GM19023 (cell line): ENCODE results near the gene JKAMP.
A peak's percentile ranks its signal among the peaks of the same experiment; 100 is the strongest.
"Not testable (repeated sequence)": the region's sequence is repeated elsewhere in the genome, so short reads cannot be mapped to it uniquely, and the experiment has no call there.

Experiments
- ATAC-seq: cut with Tn5 transposase; IDR thresholded peaks from one replicate; pipeline ENCODE4 v1.9.1; 2021; ENCODE audit warnings: mild to moderate bottlenecking, moderate library complexity; ENCODE audit not compliant: unreplicated experiment

JKAMP gene, protein sequence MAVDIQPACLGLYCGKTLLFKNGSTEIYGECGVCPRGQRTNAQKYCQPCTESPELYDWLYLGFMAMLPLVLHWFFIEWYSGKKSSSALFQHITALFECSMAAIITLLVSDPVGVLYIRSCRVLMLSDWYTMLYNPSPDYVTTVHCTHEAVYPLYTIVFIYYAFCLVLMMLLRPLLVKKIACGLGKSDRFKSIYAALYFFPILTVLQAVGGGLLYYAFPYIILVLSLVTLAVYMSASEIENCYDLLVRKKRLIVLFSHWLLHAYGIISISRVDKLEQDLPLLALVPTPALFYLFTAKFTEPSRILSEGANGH

DNA sequence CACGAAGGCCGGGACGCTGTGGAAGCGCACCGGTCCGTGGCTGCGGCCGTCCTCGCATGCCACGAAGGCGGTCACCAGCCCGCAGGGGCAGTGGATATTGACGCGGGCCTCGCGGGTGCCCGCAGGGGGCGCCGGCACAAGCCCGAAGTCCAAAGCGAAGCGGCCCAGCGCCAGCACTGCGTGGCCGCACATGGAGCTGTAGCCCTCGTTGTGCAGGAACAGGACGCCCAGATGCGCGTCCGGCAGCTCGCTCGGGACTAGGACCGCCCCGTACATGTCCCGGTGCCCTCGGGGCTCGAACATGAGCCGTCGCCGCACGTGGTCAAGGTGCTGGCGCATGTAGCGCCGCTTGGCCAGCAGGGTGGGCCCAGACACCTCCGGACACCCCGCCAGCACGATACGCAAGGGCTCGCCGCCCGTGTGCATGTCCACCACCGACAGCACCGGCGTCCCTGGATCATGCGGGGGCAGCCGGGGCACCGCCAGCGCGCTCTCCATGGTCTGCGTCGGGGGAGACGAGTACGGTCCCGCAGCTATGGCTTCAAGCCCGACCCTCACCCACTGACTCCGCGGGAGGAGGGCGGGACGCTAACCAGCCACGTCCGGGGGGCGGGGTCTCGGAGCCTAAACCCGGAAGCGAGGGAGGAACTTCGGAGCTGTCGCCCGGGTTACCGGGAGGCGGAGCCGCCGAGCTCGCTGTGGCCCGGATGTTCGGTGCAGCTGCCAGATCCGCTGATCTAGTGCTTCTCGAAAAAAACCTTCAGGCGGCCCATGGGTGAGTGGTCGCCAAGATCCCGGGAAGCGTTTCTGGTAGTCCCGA, at the start of gene JKAMP, which contains the start of gene L3HYPDH:
Gene JKAMP, plus strand, starts transcription at position 699 of the 820 bp plus-strand sequence. Its CDS starts 73 bp downstream, at position 772.
Gene L3HYPDH, minus strand, starts transcription at position 590 of the 820 bp plus-strand sequence. Its CDS starts 92 bp downstream, at position 498.
- ATAC-seq, result peak; percentile 92

DNA sequence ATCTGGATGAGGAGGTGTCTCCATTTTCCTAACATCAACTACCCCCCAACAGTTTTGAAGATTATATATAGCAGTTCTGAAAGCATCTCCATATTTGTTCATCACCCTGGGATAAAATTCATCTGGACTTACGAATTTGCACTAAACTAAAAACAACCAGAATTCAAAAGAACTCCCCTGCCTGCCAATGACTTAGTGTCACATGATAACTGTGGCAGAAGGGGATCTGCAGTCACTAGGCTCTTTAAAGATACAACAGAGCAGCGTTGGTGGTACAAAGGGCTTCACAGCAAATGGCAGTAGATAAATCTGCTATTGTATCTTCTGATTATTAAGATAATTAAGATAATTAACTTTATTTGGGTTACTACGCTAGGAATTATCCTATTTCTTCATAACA, 49.2 kb upstream of the JKAMP start:
- ATAC-seq, result no peak

DNA sequence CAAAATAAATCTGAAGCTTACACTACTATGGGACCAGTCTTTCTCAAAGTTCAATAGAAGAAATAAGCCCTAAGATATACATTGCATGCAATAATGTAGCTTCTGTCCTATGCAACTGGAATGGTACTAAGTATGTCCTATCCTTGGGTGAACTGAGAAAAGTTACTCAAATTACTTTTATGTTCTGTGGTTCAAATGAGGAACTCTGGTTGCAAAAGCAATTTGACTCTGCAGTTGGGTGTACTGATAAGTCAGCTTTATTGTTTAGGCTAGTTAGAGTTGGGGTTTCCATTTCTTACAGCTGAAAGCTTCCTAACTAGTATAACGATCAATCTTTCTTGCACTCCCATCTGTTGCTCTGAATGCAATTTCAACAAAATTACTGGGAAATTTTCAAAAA, 48.3 kb upstream of the JKAMP start:
- ATAC-seq, result no peak

DNA sequence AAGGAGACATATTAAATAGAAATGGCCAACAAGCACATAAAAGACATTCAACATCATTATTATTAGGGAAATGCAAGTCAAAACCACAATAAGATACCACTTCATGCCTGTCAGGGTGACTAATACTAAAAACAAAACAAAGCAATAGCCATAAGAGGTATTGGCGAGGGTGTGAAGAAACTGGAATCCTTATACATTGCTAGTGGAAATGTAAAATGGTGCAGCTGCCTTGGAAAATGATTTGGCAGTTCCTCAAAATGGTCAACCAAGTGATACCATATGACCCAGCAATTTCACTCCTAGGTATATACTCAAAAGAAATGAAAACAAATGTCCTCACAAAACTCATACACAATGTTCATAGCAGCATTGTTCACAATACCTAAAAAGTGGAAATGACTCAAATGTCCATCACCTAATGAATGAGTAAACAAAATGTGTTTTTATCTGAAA, 46.1 kb upstream of the JKAMP start:
- ATAC-seq, result no peak

DNA sequence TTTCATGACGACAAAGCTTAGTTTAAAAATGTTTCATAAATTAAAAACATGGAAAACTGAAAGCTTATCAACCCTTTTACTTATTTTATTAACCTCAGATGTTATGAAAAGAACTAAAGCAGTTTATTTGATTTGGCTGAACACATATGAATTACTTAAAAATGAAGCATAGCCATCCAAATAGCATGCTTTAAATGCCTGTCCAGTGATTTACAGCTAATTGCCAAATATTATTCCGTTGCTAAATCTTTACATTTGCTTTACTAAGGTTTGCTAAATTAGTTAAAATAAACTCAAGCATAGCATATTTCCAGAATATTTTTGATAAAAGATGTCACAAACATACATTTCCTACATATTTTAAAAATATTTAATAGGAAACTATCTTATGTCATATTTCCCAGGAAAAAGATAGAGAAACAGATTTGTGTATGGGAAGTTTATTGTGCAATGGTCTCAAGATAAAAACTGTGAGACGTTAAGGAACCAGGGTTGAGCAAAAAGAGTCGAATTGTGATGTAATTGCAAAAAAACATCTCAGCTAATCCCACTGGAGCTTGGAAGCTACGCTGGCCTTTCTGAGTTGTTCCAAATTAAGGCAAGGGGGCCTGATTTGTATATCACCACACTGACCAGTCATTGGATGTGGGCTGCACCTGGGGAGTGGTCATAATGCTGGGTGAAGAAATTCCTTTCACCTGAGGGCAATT, 44.9 kb upstream of the JKAMP start:
- ATAC-seq, result no peak

DNA sequence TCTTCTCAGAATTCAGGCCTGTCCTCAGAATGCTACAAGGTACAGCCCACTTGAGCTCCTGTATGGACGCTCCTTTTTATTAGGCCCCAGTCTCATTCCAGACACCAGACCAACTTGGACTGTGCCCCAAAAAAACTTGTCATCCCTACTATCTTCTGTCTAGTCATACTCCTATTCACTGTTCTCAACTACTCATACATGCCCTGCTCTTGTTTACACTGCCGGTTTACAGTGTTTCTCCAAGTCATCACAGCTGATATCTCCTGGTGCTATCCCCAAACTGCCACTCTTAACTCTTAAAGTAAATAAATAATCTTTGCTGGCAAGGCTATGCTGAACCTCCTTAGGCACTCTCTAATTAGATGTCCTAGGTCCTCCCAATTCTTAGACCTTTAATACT, 35.6 kb upstream of the JKAMP start:
- not testable (repeated sequence) for ATAC-seq

DNA sequence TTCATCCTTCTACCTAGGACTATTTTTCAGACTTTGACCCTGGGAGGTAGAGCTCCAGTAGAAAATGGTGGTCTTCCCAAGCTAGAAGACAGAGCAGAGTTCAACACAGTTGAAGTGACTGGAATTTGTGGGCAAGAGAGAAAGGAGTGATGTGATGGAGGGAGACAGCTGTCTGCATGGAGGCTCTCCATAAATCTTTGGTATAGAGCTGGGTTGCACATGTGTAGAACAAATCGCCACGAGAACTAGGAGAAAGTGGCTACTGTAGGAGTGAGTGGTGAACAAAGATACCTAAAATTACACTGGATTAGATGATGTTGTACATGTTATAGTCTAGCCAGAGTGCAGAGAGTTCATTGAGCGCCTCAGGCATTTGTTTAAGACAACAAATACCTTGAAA, 33.6 kb upstream of the JKAMP start:
- ATAC-seq, result no peak

DNA sequence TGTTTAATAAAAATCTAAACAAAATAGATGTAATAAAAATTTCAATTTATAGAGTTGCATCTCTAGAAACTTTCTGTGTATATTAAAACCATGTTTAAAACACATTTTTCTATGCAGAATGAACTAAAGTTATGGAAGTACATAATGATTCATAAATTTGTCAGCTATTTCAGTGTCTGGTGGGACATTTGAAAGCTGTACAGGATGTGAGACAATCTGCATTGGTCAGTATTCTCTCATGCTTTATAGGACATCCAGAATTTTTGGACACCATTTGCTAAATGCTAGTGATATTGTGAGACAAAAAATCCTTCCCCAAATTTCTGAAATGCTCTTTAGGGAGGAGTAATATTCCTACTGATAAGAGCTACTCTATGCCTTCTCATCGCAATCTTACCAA, 32.5 kb upstream of the JKAMP start:
- no peak for ATAC-seq

DNA sequence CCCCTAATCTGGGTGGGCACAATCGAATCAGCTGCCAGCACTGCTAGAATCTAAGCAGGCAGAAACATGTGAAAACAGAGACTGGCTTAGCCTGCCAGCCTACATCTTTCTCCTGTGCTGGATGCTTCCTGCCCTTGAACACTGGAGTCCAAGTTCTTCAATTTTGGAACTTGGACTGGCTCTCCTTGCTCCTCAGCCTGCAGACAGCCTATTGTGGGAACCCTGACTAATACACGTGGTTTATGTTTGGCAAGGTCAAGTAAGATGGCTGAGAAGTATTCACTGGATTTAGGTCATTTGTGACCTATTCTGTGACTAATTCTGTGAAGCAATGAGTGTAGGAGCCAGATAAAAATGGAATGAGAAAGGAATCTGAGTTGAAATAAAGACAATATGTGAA, 30.2 kb upstream of the JKAMP start:
- ATAC-seq, result no peak

DNA sequence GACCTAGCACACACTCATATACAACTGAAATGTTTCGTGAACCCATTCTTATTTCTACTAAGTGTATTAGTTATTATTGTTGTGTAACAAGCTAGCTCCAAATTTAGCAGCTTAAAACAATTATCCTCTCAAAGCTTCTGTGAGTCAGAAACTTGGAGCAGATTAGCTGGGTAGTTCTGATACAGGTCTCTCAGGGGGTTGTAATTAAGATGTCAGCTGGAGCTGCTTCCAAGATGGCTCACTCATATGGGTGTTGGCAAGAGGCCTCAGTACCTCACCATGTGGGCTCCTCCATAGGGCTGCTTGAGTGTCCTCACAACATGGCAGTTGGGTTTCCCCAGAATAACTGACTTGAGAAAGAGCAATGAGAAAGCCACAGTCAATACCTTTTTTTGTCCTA, 28.9 kb upstream of the JKAMP start:
- ATAC-seq, result no peak

DNA sequence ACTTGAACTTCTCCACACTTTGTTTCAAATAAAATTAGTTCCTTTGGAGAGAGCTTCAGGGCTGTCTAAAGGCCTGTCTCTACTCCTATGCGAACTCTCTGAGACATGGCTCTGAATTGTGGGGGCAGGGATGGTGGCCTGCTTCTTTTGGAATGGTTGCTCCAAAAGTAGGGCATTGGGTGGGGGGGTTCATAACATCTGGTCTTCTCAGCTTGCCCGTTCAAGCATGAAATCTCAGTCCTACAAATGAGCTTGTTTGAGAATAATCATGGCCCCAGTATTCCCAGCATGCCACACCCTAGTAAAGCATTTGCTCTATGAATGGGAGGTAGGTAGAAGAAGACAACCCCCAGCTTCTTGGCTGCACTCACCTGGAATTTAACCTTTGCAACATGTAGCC, 25.8 kb upstream of the JKAMP start:
- no peak for ATAC-seq

DNA sequence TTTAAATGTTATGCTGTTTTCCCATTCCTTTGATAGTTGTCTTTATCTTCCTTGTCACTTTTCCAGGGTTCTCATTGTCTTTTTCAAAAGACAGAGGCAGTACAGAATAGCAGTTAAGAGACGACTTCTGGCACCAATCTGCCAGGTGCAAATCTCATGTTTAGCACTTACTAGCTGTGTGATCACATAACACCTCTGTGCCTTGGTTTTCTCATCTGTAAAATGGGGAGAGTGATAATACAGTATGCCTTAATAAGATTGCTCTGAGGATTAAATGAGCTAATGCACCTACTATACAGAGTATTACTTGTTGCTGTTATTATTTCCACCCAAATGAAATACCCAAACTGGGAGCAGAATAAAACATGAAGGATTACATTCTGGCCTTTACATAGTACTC, 23.9 kb upstream of the JKAMP start:
- ATAC-seq, result no peak

DNA sequence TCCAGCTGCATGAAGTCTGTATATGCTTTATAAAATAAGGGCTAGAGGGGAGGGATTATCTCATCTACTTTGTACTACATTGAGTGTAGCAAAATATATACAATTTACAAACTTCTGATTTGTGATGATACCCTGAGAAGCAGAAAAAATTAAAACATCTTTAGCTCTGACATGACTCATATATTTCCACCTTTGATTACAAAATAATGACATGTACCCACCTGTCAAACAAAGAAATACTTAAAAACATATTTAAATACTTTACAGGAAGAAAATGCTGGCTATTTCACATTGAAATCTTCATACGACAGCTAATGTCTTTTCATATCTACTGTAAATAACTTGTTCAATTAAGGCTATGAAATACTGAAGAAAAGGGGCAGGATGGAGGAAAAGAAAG, 22.4 kb upstream of the JKAMP start:
- no peak for ATAC-seq

DNA sequence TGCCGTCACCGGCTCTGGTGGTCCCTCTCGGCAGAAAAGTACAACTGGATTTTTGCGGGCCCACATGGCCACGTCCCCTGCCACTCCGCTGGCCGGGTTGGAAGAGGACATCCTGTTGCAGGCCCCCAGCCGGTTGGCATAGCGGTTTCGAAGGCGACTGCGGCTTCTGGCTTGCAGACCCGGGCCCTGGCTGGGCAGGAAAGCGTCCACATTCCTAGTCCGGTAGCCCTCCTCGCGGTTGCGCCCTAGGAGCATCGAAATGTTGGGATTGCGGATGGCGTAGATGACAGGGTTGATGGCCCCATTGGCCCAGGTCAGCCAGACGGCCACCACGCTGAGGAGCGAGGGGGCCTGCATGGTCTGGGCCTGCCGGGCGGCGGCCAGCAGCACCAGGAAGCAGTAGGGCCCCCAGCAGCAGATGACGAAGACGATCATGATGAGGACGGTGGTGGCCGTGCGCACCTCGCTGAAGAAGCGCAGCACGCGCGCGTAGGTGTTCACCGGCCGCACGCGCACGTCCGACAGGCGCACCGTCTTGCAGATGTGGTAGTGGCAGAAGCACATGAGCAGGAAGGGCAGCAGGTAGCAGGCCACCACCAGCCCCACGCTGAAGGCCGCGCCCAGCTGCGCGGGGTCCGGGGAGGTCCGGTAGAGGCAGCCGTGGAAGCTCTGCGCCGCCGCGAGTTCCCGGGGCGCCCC, 20.4 kb upstream of the JKAMP start:
- peak; percentile 28 for ATAC-seq

DNA sequence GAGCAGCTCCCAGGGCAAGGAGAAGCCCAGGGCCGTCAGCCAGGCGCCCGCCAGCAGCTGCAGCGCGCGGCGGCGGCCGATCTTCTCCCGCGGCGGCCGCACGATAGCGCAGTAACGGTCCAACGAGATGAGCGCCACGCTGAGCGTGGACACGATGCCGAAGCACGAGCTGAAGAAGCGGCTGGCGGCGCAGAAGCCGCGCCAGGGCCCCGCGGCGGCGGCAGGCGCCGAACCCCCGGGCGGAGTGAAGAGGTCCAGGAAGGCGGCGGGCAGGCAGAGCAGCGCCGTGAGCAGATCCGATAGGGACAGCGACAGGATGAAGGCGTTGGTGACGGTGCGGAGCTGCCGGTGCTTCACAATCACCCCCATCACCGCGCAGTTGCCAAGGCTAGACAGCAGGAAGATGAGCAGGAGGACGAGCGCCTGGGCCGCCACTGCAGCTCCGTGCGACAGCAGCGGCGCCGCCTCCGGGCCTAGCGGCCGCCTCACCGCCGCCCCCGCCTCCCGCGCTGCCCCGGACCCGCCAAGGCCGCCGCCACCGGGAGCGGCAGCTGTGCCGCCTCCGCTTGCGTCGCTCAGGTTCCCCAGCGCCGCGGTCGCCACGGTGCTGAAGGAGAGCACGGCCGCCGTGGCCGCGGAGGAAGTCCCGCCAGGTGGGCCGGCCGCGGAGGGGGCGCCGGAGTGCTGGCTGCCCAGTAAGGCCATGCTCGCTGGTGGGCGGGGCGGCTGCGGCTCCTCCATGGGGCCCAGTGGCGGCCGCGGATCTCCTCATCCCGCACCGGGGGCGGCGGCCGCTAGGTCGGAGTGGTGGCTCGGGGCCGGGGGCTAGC, 19.6 kb upstream of the JKAMP start:
- peak; percentile 74 for ATAC-seq

DNA sequence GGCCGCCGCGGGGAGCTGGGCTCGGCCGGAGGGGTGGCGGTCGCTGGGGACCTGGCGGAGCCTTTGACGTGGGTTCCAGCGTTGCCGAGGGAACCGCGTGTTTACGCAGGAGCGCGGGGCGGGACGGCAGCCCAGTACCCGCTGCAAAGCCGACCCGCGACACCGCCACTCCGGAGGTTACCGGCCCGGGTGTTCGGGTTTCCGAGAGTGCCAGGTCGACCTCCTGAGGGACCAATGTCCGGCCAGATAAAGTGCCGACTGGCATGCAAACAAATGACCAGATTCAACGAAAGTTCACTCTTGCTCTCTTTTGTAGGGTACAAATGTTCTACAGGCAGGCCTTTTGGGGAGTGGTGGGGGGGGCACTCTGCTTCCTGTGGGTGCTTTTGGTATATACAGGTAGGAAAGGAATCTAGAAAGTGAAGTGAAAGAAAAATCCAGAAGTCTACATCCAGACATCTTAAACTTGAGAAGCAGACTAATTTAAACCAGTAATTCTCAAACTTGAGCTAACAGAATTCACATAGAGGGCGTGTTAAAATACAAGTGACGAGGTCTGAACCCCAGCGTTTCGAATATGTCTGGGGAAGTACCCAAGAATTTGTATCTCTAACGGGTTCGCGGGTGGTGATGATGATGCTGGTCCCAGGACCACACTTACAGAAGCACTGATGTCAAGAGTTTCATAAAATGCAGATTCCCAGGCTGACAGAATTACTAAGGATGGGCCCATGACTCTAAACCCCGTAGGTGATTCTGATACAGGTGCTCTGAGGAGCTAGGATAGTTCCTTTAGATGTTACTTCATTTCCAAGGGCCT, 18.8 kb upstream of the JKAMP start, which contains the start of gene GPR135:
Gene GPR135, minus strand, starts transcription at position 65 of the 820 bp plus-strand sequence. CDS start 154 bp downstream, outside the sequence.
- peak; percentile 42 for ATAC-seq

DNA sequence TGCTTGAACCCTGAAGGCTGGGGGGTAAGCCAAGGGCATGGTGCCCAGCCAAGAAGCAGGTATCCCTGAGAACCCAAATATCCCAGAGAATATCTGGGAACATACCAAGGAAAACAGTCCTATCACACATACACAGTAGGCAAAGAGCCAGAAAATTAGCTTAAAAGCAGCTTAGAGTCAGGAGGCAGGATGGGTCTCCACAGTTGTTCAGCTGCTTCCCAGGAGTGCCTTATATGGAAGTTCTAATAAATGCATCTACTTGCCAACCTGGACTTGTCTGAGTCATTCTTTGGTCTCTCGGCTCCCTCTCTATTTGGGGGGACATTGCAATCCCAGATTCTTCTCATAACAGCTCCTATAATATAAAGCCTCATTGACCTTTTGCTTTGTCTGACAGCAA, 10.1 kb upstream of the JKAMP start:
- ATAC-seq, result no peak

DNA sequence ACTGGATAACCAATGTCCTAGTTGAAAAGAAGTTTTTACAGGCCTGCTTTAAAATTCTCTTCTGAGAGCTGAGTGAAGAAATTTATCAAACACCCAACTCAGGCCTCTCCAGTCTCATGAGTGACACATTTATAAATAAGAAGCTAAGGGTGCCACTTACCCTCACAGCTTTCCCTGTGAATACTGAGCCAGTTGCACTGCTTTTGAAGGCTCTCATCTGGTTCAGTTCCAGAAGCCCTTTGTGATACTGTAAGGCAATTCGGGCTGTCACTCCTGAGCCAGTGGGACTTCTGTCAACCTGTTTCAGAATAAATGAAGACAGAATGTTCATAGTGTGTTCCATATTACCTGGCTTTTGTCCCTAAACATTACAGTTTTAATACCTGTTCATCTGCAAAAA, 8.6 kb upstream of the JKAMP start:
- no peak for ATAC-seq

DNA sequence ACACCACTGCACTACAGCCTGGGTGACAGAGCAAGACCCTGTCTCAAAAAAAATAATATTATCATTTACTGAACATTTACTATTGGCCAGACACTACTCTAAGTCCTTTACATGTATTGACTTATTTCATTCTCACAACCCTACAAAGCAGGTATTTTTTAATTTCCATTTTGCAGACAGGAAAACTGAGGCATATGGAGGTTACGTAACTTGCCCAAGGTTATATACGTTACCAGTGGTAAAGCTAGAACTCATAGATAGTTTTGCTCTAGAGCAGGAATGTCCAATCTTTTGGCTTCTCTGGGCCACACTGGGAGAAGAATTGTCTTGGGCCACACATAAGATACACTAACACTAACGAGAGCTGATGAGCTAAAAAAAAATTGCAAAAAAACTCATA, 5.8 kb upstream of the JKAMP start:
- no peak for ATAC-seq
